22Rv1 (cell line): ENCODE measurements around the gene XCL1.

ENCODE experiments used
- ZFX ChIP-seq: fragments of 450-650 bp; IDR thresholded peaks from 2 replicates; pipeline ENCODE4 v1.6.1; 2017; ENCODE audit warnings: antibody characterized with exemption, borderline replicate concordance
- TF ChIP-seq, protein P1 (sequence below): fragments of 450-650 bp; IDR thresholded peaks from 2 replicates; pipeline ENCODE4 v1.5.1; 2017; ENCODE audit warnings: mild to moderate bottlenecking

DNA sequence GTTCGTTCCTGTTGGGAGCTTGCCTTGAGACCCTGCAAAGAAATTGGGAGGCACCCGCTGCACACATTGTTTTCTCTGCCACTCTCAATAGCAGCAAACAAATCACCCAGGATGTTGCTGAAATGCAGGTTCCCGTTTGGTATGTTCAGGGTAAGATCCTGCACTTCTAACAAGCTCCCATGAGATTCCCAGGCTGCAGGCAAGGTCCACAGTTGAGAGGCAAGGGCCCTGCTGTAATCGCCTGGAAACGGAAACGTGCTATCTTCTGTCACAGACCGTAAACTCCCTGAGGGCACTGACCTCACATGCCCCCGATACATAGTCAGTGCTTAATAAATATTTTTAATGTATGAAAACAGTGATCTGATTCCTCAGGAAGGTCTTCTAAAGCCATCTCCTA lies 37.8 kb downstream of the XCL1 start:
- TF ChIP-seq, protein P1, sequence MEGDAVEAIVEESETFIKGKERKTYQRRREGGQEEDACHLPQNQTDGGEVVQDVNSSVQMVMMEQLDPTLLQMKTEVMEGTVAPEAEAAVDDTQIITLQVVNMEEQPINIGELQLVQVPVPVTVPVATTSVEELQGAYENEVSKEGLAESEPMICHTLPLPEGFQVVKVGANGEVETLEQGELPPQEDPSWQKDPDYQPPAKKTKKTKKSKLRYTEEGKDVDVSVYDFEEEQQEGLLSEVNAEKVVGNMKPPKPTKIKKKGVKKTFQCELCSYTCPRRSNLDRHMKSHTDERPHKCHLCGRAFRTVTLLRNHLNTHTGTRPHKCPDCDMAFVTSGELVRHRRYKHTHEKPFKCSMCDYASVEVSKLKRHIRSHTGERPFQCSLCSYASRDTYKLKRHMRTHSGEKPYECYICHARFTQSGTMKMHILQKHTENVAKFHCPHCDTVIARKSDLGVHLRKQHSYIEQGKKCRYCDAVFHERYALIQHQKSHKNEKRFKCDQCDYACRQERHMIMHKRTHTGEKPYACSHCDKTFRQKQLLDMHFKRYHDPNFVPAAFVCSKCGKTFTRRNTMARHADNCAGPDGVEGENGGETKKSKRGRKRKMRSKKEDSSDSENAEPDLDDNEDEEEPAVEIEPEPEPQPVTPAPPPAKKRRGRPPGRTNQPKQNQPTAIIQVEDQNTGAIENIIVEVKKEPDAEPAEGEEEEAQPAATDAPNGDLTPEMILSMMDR = no peak
- TF ChIP-seq ZFX = no peak
